ENCODE results near the gene TAMM41.

DNA sequence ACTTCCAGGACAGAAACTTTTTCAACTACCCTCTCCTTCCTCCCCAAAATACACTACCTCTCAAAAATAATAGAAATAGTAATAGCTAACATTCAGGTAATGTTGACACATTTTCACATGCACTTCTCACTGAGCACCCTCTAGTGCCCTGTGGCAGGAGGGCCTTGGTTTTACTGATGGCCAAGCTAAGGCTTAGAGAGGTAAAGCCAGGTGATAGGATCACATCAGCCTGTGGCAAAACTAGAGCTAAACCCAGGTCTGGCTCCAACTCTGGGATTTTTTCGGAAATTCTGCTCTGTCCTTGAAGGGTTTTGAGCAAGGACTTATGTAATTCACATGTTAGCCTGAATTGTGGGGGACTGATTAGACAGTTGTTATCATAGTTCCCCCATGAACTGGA is 922 bp upstream of the TAMM41 start:
- TF ChIP-seq, protein P1, sequence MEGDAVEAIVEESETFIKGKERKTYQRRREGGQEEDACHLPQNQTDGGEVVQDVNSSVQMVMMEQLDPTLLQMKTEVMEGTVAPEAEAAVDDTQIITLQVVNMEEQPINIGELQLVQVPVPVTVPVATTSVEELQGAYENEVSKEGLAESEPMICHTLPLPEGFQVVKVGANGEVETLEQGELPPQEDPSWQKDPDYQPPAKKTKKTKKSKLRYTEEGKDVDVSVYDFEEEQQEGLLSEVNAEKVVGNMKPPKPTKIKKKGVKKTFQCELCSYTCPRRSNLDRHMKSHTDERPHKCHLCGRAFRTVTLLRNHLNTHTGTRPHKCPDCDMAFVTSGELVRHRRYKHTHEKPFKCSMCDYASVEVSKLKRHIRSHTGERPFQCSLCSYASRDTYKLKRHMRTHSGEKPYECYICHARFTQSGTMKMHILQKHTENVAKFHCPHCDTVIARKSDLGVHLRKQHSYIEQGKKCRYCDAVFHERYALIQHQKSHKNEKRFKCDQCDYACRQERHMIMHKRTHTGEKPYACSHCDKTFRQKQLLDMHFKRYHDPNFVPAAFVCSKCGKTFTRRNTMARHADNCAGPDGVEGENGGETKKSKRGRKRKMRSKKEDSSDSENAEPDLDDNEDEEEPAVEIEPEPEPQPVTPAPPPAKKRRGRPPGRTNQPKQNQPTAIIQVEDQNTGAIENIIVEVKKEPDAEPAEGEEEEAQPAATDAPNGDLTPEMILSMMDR (IDR thresholded peaks at IDR 0.05 in 8 of 11, conservative IDR thresholded peaks at IDR 0.05 in 3 of 11) = no peak
- TF ChIP-seq POLR2A (IDR thresholded peaks at IDR 0.05) (no peak), POLR2AphosphoS5 (IDR thresholded peaks at IDR 0.05) (no peak)
